HepG2 (cell line): ENCODE measurements around the gene MNAT1. TPM values are rescaled to one million over a fixed set of nuclear protein-coding genes. Genes with fewer than 3 reads are reported as not detected.

Experiments used
- ATF7 ChIP-seq, 2 experiments: fragments of 450-650 bp in 1 of 2; sonication (generic) in 1 of 2; formaldehyde crosslinking in 1 of 2; IDR thresholded peaks; 2 replicates each; pipeline versions ENCODE4 v1.4.0 to v1.6.1; 2016 to 2020; ENCODE audit warnings: antibody characterized with exemption in 1 of 2, mild to moderate bottlenecking in 1 of 2, missing genetic modification reagents in 1 of 2
- BCL3 ChIP-seq: sonication (generic); formaldehyde crosslinking; IDR thresholded peaks from 2 replicates; pipeline ENCODE4 v1.5.1; 2020; ENCODE audit warnings: mild to moderate bottlenecking, missing genetic modification reagents, moderate library complexity
- HMGA1 ChIP-seq: sonication (generic); formaldehyde crosslinking; conservative IDR thresholded peaks from 2 replicates; pipeline ENCODE4 v1.4.0; 2020; ENCODE audit warnings: missing genetic modification reagents
- MAFF ChIP-seq: IDR thresholded peaks from 2 replicates; pipeline ENCODE4 v1.6.1; 2011; ENCODE audit warnings: low read depth, low read length, improper control_type of control experiment
- RBFOX2 ChIP-seq: fragments of 200-400 bp; formaldehyde crosslinking; IDR thresholded peaks from 2 replicates; pipeline ENCODE4 v1.6.1; 2017; ENCODE audit warnings: low read depth, mild to moderate bottlenecking, low read length
- RFX5 ChIP-seq: IDR thresholded peaks from 2 replicates; pipeline ENCODE4 v1.6.1; 2011; ENCODE audit warnings: low read depth, low read length, improper control_type of control experiment
- SALL2 ChIP-seq: sonication (generic); formaldehyde crosslinking; IDR thresholded peaks from 2 replicates; pipeline ENCODE4 v1.8.1; 2023; ENCODE audit warnings: mild to moderate bottlenecking, missing genetic modification reagents, inconsistent platforms
- ZC3H13 ChIP-seq: sonication (generic); formaldehyde crosslinking; IDR thresholded peaks from 2 replicates; pipeline ENCODE4 v1.8.1; 2023; ENCODE audit warnings: mild to moderate bottlenecking, missing genetic modification reagents, moderate library complexity
- ZNF20 ChIP-seq: sonication (generic); formaldehyde crosslinking; IDR thresholded peaks from 2 replicates; pipeline ENCODE4 v1.4.0; 2020; ENCODE audit warnings: mild to moderate bottlenecking, moderate library complexity, missing genetic modification reagents
- ZNF292 ChIP-seq: sonication (generic); formaldehyde crosslinking; IDR thresholded peaks from 2 replicates; pipeline ENCODE4 v1.8.1; 2022; ENCODE audit warnings: mild to moderate bottlenecking, low read depth, missing genetic modification reagents, borderline replicate concordance
- ZNF501 ChIP-seq: sonication (generic); formaldehyde crosslinking; IDR thresholded peaks from 2 replicates; pipeline ENCODE4 v1.5.1; 2020; ENCODE audit warnings: mild to moderate bottlenecking, moderate library complexity, missing genetic modification reagents
- ZNF660 ChIP-seq: sonication (generic); formaldehyde crosslinking; IDR thresholded peaks from 2 replicates; pipeline ENCODE4 v1.5.1; 2020; ENCODE audit warnings: mild to moderate bottlenecking, low read depth, missing genetic modification reagents, borderline replicate concordance
- polyA plus RNA-seq, 8 experiments: library from polyadenylated mRNA; depleted of rRNA in 3 of 8; stranded (reverse) in 7 of 8; unstranded in 1 of 8; fragments of >200 nt; fragmentation: Illumina TruSeq in 4 of 8; extraction: Trizol in 4 of 8; gene quantifications; 2 replicates each; pipeline versions ENCODE4 v1.2.1 to v1.2.3, GENCODE V29; 2011 to 2016; ENCODE audit warnings: low read depth in 4 of 8, missing spikeins in 1 of 8, mixed read lengths in 1 of 8; ENCODE audit not compliant: insufficient read depth in 1 of 8
- total RNA-seq, 5 experiments: library from RNA; depleted of rRNA; stranded (reverse); fragments of >200 nt; fragmentation: Illumina TruSeq; extraction: Trizol; gene quantifications; 2 replicates each; pipeline ENCODE4 v1.2.3, GENCODE V29; 2016; ENCODE audit warnings: low read depth in 1 of 5
- TF ChIP-seq, protein P1 (sequence below): IDR thresholded peaks from 2 replicates; pipeline ENCODE4 v1.6.1; 2016; ENCODE audit warnings: low read depth, missing genetic modification reagents, missing compliant biosample characterization
- TF ChIP-seq, protein P2 (sequence below): sonication (generic); formaldehyde crosslinking; IDR thresholded peaks from 2 replicates; pipeline ENCODE4 v1.4.0; 2020; ENCODE audit warnings: missing genetic modification reagents
- TF ChIP-seq, protein P3 (sequence below): sonication (generic); formaldehyde crosslinking; IDR thresholded peaks from 2 replicates; pipeline ENCODE4 v1.9.0; 2021; ENCODE audit warnings: missing genetic modification reagents, borderline replicate concordance

The MNAT1 gene
- total and polyA plus RNA-seq, 2 of the 13 experiments (the other 11 are each of a cell fraction or from before 2014, with no cell fraction given) = 49.2 to 94.8 TPM

DNA sequence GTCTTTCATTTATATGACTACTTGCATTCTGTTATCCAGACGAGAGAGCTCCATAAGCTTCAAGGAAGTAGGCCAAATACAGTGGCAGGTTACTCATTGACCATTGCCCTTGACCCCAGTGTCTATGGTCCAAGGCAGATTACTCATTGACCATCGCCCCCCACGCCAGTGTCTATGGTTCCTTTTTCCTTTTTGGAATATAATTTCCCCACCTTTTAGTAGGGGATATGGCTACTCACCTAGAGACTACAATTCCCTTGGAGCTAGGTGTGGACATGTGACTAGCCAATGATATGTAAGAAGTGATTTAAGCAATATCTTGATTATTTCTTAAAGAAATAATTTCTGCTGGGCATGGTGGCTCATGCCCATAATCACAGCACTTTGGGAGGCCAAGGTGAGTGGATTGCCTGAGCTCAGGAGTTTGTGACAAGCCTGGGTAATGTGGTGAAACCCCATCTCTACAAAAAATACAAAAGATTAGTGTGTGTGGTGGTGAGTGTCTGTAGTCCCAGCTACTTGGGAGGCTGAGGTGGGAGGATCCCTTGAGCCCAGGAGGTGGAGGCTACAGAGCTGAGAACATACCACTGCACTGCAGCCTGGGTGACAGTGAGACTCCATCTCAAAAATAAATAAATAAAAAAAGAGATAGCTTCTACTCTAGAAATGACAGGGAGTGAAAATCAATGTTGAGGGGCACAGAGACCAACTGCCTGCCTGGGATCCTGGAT lies 43.0 kb upstream of the MNAT1 start (continued):
- TF ChIP-seq RFX5 (no peak), MAFF (no peak), HMGA1 (no peak), ZNF292 (CRISPR knock-in tag) (peak; percentile 19; the same call in 1 of the 2 replicates), BCL3 (no peak), ZNF660 (no peak), ZNF20 (CRISPR knock-in tag) (no peak), ZC3H13 (CRISPR knock-in tag) (no peak), ZNF501 (CRISPR knock-in tag) (0 out of 2 replicates have a peak, but pooled peaks have one; percentile 37), SALL2 (CRISPR knock-in tag) (no peak), RBFOX2 (no peak), ATF7 (IDR thresholded peaks at IDR 0.05) (no peak), ATF7 (CRISPR knock-in tag; IDR thresholded peaks at IDR 0.05) (no peak)
- TF ChIP-seq, protein P1, sequence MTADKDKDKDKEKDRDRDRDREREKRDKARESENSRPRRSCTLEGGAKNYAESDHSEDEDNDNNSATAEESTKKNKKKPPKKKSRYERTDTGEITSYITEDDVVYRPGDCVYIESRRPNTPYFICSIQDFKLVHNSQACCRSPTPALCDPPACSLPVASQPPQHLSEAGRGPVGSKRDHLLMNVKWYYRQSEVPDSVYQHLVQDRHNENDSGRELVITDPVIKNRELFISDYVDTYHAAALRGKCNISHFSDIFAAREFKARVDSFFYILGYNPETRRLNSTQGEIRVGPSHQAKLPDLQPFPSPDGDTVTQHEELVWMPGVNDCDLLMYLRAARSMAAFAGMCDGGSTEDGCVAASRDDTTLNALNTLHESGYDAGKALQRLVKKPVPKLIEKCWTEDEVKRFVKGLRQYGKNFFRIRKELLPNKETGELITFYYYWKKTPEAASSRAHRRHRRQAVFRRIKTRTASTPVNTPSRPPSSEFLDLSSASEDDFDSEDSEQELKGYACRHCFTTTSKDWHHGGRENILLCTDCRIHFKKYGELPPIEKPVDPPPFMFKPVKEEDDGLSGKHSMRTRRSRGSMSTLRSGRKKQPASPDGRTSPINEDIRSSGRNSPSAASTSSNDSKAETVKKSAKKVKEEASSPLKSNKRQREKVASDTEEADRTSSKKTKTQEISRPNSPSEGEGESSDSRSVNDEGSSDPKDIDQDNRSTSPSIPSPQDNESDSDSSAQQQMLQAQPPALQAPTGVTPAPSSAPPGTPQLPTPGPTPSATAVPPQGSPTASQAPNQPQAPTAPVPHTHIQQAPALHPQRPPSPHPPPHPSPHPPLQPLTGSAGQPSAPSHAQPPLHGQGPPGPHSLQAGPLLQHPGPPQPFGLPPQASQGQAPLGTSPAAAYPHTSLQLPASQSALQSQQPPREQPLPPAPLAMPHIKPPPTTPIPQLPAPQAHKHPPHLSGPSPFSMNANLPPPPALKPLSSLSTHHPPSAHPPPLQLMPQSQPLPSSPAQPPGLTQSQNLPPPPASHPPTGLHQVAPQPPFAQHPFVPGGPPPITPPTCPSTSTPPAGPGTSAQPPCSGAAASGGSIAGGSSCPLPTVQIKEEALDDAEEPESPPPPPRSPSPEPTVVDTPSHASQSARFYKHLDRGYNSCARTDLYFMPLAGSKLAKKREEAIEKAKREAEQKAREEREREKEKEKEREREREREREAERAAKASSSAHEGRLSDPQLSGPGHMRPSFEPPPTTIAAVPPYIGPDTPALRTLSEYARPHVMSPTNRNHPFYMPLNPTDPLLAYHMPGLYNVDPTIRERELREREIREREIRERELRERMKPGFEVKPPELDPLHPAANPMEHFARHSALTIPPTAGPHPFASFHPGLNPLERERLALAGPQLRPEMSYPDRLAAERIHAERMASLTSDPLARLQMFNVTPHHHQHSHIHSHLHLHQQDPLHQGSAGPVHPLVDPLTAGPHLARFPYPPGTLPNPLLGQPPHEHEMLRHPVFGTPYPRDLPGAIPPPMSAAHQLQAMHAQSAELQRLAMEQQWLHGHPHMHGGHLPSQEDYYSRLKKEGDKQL = no peak
- TF ChIP-seq, protein P2, sequence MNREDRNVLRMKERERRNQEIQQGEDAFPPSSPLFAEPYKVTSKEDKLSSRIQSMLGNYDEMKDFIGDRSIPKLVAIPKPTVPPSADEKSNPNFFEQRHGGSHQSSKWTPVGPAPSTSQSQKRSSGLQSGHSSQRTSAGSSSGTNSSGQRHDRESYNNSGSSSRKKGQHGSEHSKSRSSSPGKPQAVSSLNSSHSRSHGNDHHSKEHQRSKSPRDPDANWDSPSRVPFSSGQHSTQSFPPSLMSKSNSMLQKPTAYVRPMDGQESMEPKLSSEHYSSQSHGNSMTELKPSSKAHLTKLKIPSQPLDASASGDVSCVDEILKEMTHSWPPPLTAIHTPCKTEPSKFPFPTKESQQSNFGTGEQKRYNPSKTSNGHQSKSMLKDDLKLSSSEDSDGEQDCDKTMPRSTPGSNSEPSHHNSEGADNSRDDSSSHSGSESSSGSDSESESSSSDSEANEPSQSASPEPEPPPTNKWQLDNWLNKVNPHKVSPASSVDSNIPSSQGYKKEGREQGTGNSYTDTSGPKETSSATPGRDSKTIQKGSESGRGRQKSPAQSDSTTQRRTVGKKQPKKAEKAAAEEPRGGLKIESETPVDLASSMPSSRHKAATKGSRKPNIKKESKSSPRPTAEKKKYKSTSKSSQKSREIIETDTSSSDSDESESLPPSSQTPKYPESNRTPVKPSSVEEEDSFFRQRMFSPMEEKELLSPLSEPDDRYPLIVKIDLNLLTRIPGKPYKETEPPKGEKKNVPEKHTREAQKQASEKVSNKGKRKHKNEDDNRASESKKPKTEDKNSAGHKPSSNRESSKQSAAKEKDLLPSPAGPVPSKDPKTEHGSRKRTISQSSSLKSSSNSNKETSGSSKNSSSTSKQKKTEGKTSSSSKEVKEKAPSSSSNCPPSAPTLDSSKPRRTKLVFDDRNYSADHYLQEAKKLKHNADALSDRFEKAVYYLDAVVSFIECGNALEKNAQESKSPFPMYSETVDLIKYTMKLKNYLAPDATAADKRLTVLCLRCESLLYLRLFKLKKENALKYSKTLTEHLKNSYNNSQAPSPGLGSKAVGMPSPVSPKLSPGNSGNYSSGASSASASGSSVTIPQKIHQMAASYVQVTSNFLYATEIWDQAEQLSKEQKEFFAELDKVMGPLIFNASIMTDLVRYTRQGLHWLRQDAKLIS (CRISPR knock-in tag) = no peak
- TF ChIP-seq, protein P3, sequence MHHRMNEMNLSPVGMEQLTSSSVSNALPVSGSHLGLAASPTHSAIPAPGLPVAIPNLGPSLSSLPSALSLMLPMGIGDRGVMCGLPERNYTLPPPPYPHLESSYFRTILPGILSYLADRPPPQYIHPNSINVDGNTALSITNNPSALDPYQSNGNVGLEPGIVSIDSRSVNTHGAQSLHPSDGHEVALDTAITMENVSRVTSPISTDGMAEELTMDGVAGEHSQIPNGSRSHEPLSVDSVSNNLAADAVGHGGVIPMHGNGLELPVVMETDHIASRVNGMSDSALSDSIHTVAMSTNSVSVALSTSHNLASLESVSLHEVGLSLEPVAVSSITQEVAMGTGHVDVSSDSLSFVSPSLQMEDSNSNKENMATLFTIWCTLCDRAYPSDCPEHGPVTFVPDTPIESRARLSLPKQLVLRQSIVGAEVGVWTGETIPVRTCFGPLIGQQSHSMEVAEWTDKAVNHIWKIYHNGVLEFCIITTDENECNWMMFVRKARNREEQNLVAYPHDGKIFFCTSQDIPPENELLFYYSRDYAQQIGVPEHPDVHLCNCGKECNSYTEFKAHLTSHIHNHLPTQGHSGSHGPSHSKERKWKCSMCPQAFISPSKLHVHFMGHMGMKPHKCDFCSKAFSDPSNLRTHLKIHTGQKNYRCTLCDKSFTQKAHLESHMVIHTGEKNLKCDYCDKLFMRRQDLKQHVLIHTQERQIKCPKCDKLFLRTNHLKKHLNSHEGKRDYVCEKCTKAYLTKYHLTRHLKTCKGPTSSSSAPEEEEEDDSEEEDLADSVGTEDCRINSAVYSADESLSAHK (CRISPR knock-in tag) = no peak
